ENCODE results near the gene RXFP4. TPM values are rescaled to one million over a fixed set of nuclear protein-coding genes. Genes with fewer than 3 reads are reported as not detected.

The RXFP4 gene
- total and polyA plus RNA-seq, 8 donors, result 0.10 to 0.82 (median 0.17) TPM; not detected in 3

Small RNAs within 50 kb of the gene (microRNA-seq; reads per million reads assigned to microRNA genes)
- 0 to 0.55 reads per million in 2 donors for gene MIR6738

Other genes starting within 250 kb of the RXFP4 start
- 10 to 100 TPM; 41.8 to 53.1 TPM for gene GON4L, start 84.4 kb upstream of the RXFP4 start, total RNA-seq
- 10 to 100 TPM; 55.1 to 74.4 (median 66.1) TPM for gene GON4L, start 84.4 kb upstream of the RXFP4 start, polyA plus RNA-seq (ENCODE audit: insufficient read length in 6 of 6)
- gene SYT11, start 82.1 kb upstream of the RXFP4 start, total RNA-seq, result 10 to 100 TPM; 11.4 to 12.0 TPM
- gene SYT11, start 82.1 kb upstream of the RXFP4 start, polyA plus RNA-seq (ENCODE audit: insufficient read length in 6 of 6), result 10 to 100 TPM; 10.7 to 13.8 (median 12.8) TPM
- 10 to 100 TPM; 40.8 to 55.3 TPM for gene RIT1, start 30.3 kb upstream of the RXFP4 start, total RNA-seq
- gene RIT1, start 30.3 kb upstream of the RXFP4 start, polyA plus RNA-seq (ENCODE audit: insufficient read length in 6 of 6), result 10 to 100 TPM; 45.2 to 55.9 (median 49.1) TPM
- gene KHDC4, start 7.2 kb upstream of the RXFP4 start, total RNA-seq, result 10 to 100 TPM; 38.2 to 39.3 TPM
- 10 to 100 TPM; 56.9 to 86.8 (median 74.1) TPM for gene KHDC4, start 7.2 kb upstream of the RXFP4 start, polyA plus RNA-seq (ENCODE audit: insufficient read length in 6 of 6)
- 100 to 1,000 TPM; 158 to 290 TPM for gene ARHGEF2, start 36.9 kb downstream of the RXFP4 start, total RNA-seq
- gene ARHGEF2, start 36.9 kb downstream of the RXFP4 start, polyA plus RNA-seq (ENCODE audit: insufficient read length in 6 of 6), result 100 to 1,000 TPM; 171 to 257 (median 218) TPM
- 100 to 1,000 TPM; 284 to 296 TPM for gene SSR2, start 79.3 kb downstream of the RXFP4 start, total RNA-seq
- 100 to 1,000 TPM; 489 to 529 (median 519) TPM for gene SSR2, start 79.3 kb downstream of the RXFP4 start, polyA plus RNA-seq (ENCODE audit: insufficient read length in 6 of 6)
- gene UBQLN4, start 112.2 kb downstream of the RXFP4 start, total RNA-seq, result 10 to 100 TPM; 28.7 to 35.9 TPM
- gene UBQLN4, start 112.2 kb downstream of the RXFP4 start, polyA plus RNA-seq (ENCODE audit: insufficient read length in 6 of 6), result 10 to 100 TPM; 60.8 to 71.8 (median 62.5) TPM
- gene LAMTOR2, start 113.1 kb downstream of the RXFP4 start, total RNA-seq, result 10 to 100 TPM; 65.4 to 71.0 TPM
- 10 to 100 TPM; 39.0 to 49.7 (median 47.4) TPM for gene LAMTOR2, start 113.1 kb downstream of the RXFP4 start, polyA plus RNA-seq (ENCODE audit: insufficient read length in 6 of 6)
- gene RAB25, start 119.5 kb downstream of the RXFP4 start, total RNA-seq, result 100 to 1,000 TPM in 1 of 2 donors, 10 to 100 TPM in 1; 59.4 to 148 TPM
- gene RAB25, start 119.5 kb downstream of the RXFP4 start, polyA plus RNA-seq (ENCODE audit: insufficient read length in 6 of 6), result 10 to 100 TPM; 57.6 to 69.8 (median 66.4) TPM
- 1 to 10 TPM in 1 of 2 donors, under 1 TPM in 1; 0.86 to 3.6 TPM for gene MEX3A, start 140.8 kb downstream of the RXFP4 start, total RNA-seq
- 10 to 100 TPM; 43.2 to 59.0 (median 51.2) TPM for gene MEX3A, start 140.8 kb downstream of the RXFP4 start, polyA plus RNA-seq (ENCODE audit: insufficient read length in 6 of 6)
- 100 to 1,000 TPM; 425 to 437 TPM for gene LMNA, start 173.1 kb downstream of the RXFP4 start, total RNA-seq
- gene LMNA, start 173.1 kb downstream of the RXFP4 start, polyA plus RNA-seq (ENCODE audit: insufficient read length in 6 of 6), result 100 to 1,000 TPM in 3 of 6 donors, 10 to 100 TPM in 3; 73.5 to 120 (median 96.6) TPM
- 10 to 100 TPM; 25.4 to 41.3 TPM for gene SEMA4A, start 211.9 kb downstream of the RXFP4 start, total RNA-seq
- 10 to 100 TPM; 18.3 to 27.0 (median 24.6) TPM for gene SEMA4A, start 211.9 kb downstream of the RXFP4 start, polyA plus RNA-seq (ENCODE audit: insufficient read length in 6 of 6)

Data from left lung (tissue), 8 donors.